ENCODE results near the gene TNFSF11. TPM values are rescaled to one million over a fixed set of nuclear protein-coding genes. Genes with fewer than 3 reads are reported as not detected.

TNFSF11 gene
- total and polyA plus RNA-seq, 7 donors = 1.8 TPM; not detected in 6

DNA sequence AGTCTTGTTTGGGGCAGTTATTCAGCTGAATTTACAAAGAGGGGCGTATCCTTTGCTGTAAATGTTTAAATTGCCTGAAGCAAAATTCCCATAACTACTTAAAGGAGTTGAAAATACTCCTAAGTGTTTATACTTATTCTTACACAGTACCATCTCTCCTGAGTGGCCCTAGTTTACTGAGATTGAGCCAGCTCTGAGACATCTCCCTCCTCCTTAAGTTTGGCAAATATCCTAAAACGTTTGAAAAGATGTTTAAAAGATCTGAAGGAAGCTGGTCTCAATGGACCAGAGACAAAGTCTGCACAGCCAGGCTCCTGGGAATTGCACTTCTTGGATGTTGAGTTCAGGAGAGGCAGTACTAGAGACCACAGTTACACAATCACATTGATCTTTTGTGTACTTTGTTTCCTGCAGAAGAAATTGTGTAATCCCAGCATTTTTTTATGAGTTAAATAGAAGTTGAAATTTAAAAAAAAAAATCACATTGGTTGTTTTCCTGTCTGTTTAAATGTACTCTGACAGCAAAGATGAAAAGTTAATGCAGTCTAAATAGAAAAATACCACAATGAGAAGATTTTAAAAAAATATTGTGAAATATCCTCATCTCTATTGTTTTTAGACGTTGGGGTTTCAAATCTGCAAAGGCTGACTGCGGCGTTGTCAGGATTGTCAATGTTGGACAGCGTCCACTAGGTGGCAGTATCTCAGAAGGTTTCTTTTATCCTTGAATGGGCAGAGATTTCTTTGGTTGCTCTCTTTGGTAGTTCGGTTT is 20.7 kb downstream of the TNFSF11 start:
- peak overlapping the region in 1 of 4 donors; percentile 7 for H3K27ac ChIP-seq
- no peaks in the 10 kb centered on the region for H3K9me3 ChIP-seq
- intact Hi-C loops (cut with DNase I) = loop anchor here (5.0 to 10.0 kb wide), 3 partner anchors 380 to 1283 kb away; partner anchors contain the start of genes CCDC122 and LACC1
- H3K36me3 ChIP-seq = no peaks in the 10 kb centered on the region
- TF ChIP-seq CTCF (IDR thresholded peaks at IDR 0.05) (peak; percentile 43 to 84 (median 69)), POLR2A (IDR thresholded peaks at IDR 0.05) (no peak)
- H3K4me3 ChIP-seq = no peak overlapping the region
- H3K27me3 ChIP-seq = no peaks in the 10 kb centered on the region
- 4 to 15% methylated on average over 7 of the region's 7 CpGs for WGBS, 2 donors
- H3K4me1 ChIP-seq = peaks cover 0 to 14% (median 3%) of the 10 kb centered on the region in 4 donors
- peak; percentile 79 for DNase-seq

DNA sequence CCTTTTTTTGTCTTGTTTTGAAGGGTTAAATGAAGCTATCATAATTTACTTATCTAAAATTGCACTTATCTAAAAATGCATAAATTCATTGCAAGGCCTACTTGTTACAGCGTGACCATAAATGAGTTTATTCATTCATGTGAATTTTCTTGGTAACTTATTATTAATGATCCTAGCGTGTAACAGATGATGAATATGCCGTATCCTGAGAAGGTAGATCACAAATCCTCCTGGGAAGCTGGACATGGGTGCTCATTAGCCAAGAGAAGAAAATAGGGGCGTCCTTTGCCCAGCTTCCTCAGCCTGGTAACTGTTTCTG is 21.3 kb downstream of the TNFSF11 start:
- intact Hi-C loops (cut with DNase I) = loop anchor here (5.0 to 10.0 kb wide), 3 partner anchors 380 to 1282 kb away; partner anchors contain the start of genes CCDC122 and LACC1
- H3K9me3 ChIP-seq = no peaks in the 10 kb centered on the region
- H3K36me3 ChIP-seq = no peaks in the 10 kb centered on the region
- H3K27ac ChIP-seq = no peak overlapping the region
- WGBS, 2 donors = 75 to 89% methylated on average over 4 of the region's 4 CpGs
- no peaks in the 10 kb centered on the region for H3K27me3 ChIP-seq
- no peak for TF ChIP-seq EP300 (IDR thresholded peaks at IDR 0.05)
- TF ChIP-seq POLR2A (IDR thresholded peaks at IDR 0.05) = no peak
- TF ChIP-seq CTCF (IDR thresholded peaks at IDR 0.05) = no peak
- no peak for TF ChIP-seq POLR2AphosphoS5 (IDR thresholded peaks at IDR 0.05)
- H3K4me1 ChIP-seq = peaks cover 0 to 14% (median 3%) of the 10 kb centered on the region in 4 donors
- H3K4me3 ChIP-seq = no peak overlapping the region
- no peak for DNase-seq

- H3K36me3 ChIP-seq = no peaks in the 10 kb centered on the region
- WGBS, 2 donors = 82 to 96% methylated on average over 4 of the region's 4 CpGs
- H3K4me3 ChIP-seq = no peak overlapping the region
- H3K27me3 ChIP-seq = no peaks in the 10 kb centered on the region
- H3K9me3 ChIP-seq = no peaks in the 10 kb centered on the region
- no peak overlapping the region for H3K27ac ChIP-seq
- H3K4me1 ChIP-seq = peaks cover 0 to 15% (median 7%) of the 10 kb centered on the region in 4 donors
- intact Hi-C loops (cut with DNase I) = loop anchor here (5.0 to 10.0 kb wide), 3 partner anchors 377 to 1280 kb away; partner anchors contain the start of genes CCDC122 and LACC1
- no peak for TF ChIP-seq CTCF (IDR thresholded peaks at IDR 0.05)
- no peak for TF ChIP-seq POLR2A (IDR thresholded peaks at IDR 0.05)
- TF ChIP-seq POLR2AphosphoS5 (IDR thresholded peaks at IDR 0.05) = no peak
- no peak for TF ChIP-seq EP300 (IDR thresholded peaks at IDR 0.05)
- no peak for DNase-seq
These were observed 23.6 kb downstream of the TNFSF11 start for GRCh38 chr13:42597505-42597904.

- intact Hi-C loops (cut with DNase I) = no loop called here
- no peaks in the 10 kb centered on the region for H3K36me3 ChIP-seq
- WGBS, 2 donors = 87 to 91% methylated on average over 1 of the region's 1 CpG
- no peak for DNase-seq
- no peak overlapping the region for H3K27ac ChIP-seq
- H3K9me3 ChIP-seq = no peaks in the 10 kb centered on the region
- no peak for TF ChIP-seq CTCF (IDR thresholded peaks at IDR 0.05)
- TF ChIP-seq POLR2A (IDR thresholded peaks at IDR 0.05) = no peak
- TF ChIP-seq POLR2AphosphoS5 (IDR thresholded peaks at IDR 0.05) = no peak
- no peak for TF ChIP-seq EP300 (IDR thresholded peaks at IDR 0.05)
- no peaks in the 10 kb centered on the region for H3K27me3 ChIP-seq
- no peak overlapping the region for H3K4me3 ChIP-seq
- H3K4me1 ChIP-seq = peaks cover 0 to 19% (median 17%) of the 10 kb centered on the region in 4 donors
These were observed 27.0 kb downstream of the TNFSF11 start for GRCh38 chr13:42600943-42601342.
